ENCODE data around the gene CA10. TPM values are rescaled to one million over a fixed set of nuclear protein-coding genes. Genes with fewer than 3 reads are reported as not detected.

CA10 gene
- total RNA-seq, 1 donor from 2014 or later: 1.3 TPM

DNA sequence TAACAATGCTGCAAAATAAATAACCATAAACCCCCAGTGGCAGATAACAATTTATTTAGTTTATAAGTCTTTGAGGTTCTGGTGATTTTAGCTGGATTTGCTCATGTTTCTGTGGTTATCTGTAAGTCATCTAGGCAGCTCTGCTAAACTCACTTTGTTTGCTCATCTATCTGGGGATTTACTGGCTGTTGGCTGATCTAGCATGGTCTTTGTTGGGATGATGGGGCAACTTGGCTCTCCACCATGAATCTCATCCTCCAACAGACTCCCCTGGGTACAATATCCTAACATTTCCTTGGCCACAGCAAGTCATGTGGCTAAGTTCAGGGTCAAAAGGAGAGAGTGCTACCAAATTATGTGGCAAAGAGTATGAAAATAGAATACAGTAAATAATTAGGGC lies 359.3 kb downstream of the CA10 start:
- Mint-ChIP-seq H3K36me3 (ENCODE audit: unreplicated experiment) (no peaks in the 10 kb centered on the region), H3K9me3 (ENCODE audit: unreplicated experiment) (peaks cover 18% of the 10 kb centered on the region), H3K27ac (ENCODE audit: unreplicated experiment) (no peak overlapping the region), H3K27me3 (ENCODE audit: unreplicated experiment) (peaks cover 4% of the 10 kb centered on the region), H3K4me1 (ENCODE audit: low read depth, unreplicated experiment) (peaks cover 52% of the 10 kb centered on the region), H3K4me3 (ENCODE audit: unreplicated experiment) (no peak overlapping the region)
- no peak for TF ChIP-seq CTCF (IDR thresholded peaks at IDR 0.05; ENCODE audit: partially characterized antibody, unreplicated experiment)
- no peak for DNase-seq

- DNase-seq: no peak
- Mint-ChIP-seq H3K4me3 (ENCODE audit: unreplicated experiment) (no peak overlapping the region), H3K9me3 (ENCODE audit: unreplicated experiment) (peaks cover 7% of the 10 kb centered on the region), H3K4me1 (ENCODE audit: low read depth, unreplicated experiment) (peaks cover 35% of the 10 kb centered on the region), H3K27me3 (ENCODE audit: unreplicated experiment) (peaks cover 4% of the 10 kb centered on the region), H3K36me3 (ENCODE audit: unreplicated experiment) (no peaks in the 10 kb centered on the region), H3K27ac (ENCODE audit: unreplicated experiment) (no peak overlapping the region)
- no peak for TF ChIP-seq CTCF (IDR thresholded peaks at IDR 0.05; ENCODE audit: partially characterized antibody, unreplicated experiment)
Measured at GRCh38 chr17:51797150-51797549, 361.4 kb downstream of the CA10 start.

- no peak for DNase-seq
- Mint-ChIP-seq H3K9me3 (ENCODE audit: unreplicated experiment) (peaks cover 7% of the 10 kb centered on the region), H3K27me3 (ENCODE audit: unreplicated experiment) (peaks cover 4% of the 10 kb centered on the region), H3K4me1 (ENCODE audit: low read depth, unreplicated experiment) (peaks cover 26% of the 10 kb centered on the region), H3K4me3 (ENCODE audit: unreplicated experiment) (no peak overlapping the region), H3K36me3 (ENCODE audit: unreplicated experiment) (no peaks in the 10 kb centered on the region), H3K27ac (ENCODE audit: unreplicated experiment) (no peak overlapping the region)
- TF ChIP-seq CTCF (IDR thresholded peaks at IDR 0.05; ENCODE audit: partially characterized antibody, unreplicated experiment): no peak
Measured at GRCh38 chr17:51796026-51796425, 362.5 kb downstream of the CA10 start.

GRCh38 chr17:51795401-51795800 lies 363.1 kb downstream of the CA10 start:
- no peak for DNase-seq
- H3K27me3 Mint-ChIP-seq (ENCODE audit: unreplicated experiment): peaks cover 4% of the 10 kb centered on the region
- H3K4me1 Mint-ChIP-seq (ENCODE audit: low read depth, unreplicated experiment): peaks cover 22% of the 10 kb centered on the region
- H3K36me3 Mint-ChIP-seq (ENCODE audit: unreplicated experiment): no peaks in the 10 kb centered on the region
- TF ChIP-seq CTCF (IDR thresholded peaks at IDR 0.05; ENCODE audit: partially characterized antibody, unreplicated experiment): no peak
- no peak overlapping the region for H3K4me3 Mint-ChIP-seq (ENCODE audit: unreplicated experiment)
- H3K9me3 Mint-ChIP-seq (ENCODE audit: unreplicated experiment): peaks cover 7% of the 10 kb centered on the region
- no peak overlapping the region for H3K27ac Mint-ChIP-seq (ENCODE audit: unreplicated experiment)

GRCh38 chr17:51794466-51794865 lies 364.0 kb downstream of the CA10 start:
- H3K4me3 Mint-ChIP-seq (ENCODE audit: unreplicated experiment): no peak overlapping the region
- no peak for TF ChIP-seq CTCF (IDR thresholded peaks at IDR 0.05; ENCODE audit: partially characterized antibody, unreplicated experiment)

More at GRCh38 chr17:51794466-51794865, 364.0 kb downstream of the CA10 start:
- no peak overlapping the region for H3K27ac Mint-ChIP-seq (ENCODE audit: unreplicated experiment)
- peaks cover 3% of the 10 kb centered on the region for H3K9me3 Mint-ChIP-seq (ENCODE audit: unreplicated experiment)
- H3K36me3 Mint-ChIP-seq (ENCODE audit: unreplicated experiment): no peaks in the 10 kb centered on the region
- no peak for DNase-seq
- peaks cover 4% of the 10 kb centered on the region for H3K27me3 Mint-ChIP-seq (ENCODE audit: unreplicated experiment)
- peaks cover 21% of the 10 kb centered on the region for H3K4me1 Mint-ChIP-seq (ENCODE audit: low read depth, unreplicated experiment)

Data from glutamatergic neuron (in vitro differentiated cells).